Endothelial cell of umbilical vein (primary cell): ENCODE data around the gene NDUFAF8. TPM values are rescaled to one million over a fixed set of nuclear protein-coding genes. Genes with fewer than 3 reads are reported as not detected.

Source experiments
- BruUV-seq: library from RNA; stranded (reverse); fragments of 400-500 nt; replicated peaks from 2 replicates; lab custom pipeline; 2021; lab: Mats Ljungman, UMichigan
- CTCF ChIA-PET: fragments of 300-600, 350-600 bp; sonication (Branson Sonifier 250); formaldehyde crosslinking; loops from one replicate; lab custom pipeline; 2021; ENCODE audit warnings: antibody characterized with exemption, inconsistent platforms; lab: Charles Lee
- POLR2A ChIA-PET: fragments of 300-600, 350-600 bp; sonication (Branson Sonifier 250); formaldehyde crosslinking; loops from one replicate; lab custom pipeline; 2021; ENCODE audit warnings: antibody characterized with exemption, inconsistent platforms; lab: Charles Lee
- DNase-seq: peaks from one replicate; pipeline ENCODE4 v3.0.0-alpha.2; 2011; ENCODE audit warnings: low read depth, low spot score
- FAIRE-seq: peaks from 2 replicates; lab custom pipeline; 2011; peaks lifted over from hg19 to GRCh38; lab: Jason Lieb, UNC
- H2AFZ ChIP-seq: 2 replicates; pipeline ENCODE4 v1.6.0; 2012; ENCODE audit warnings: low read depth, low read length, control low read depth, inconsistent platforms
- H3K27ac ChIP-seq: 2 replicates; pipeline ENCODE4 v1.5.1; 2011; ENCODE audit warnings: low read depth, mild to moderate bottlenecking, control low read depth, low read length, moderate library complexity; ENCODE audit not compliant: insufficient read depth
- H3K27me3 ChIP-seq, 2 experiments: 2 replicates each; pipeline versions ENCODE4 v1.6.0 to v1.6.1; 2011; ENCODE audit warnings: low read length in 2 of 2, mixed read lengths in 1 of 2; ENCODE audit not compliant: control insufficient read depth in 2 of 2, insufficient read depth in 2 of 2
- H3K36me3 ChIP-seq, 2 experiments: 2 replicates in 1 of 2; 3 replicates in 1 of 2; pipeline ENCODE4 v1.5.1; 2011; ENCODE audit warnings: low read length in 2 of 2, mild to moderate bottlenecking in 1 of 2, moderate library complexity in 1 of 2; ENCODE audit not compliant: control insufficient read depth in 2 of 2, insufficient read depth in 2 of 2; ENCODE audit errors: extremely low read depth in 1 of 2
- H3K4me1 ChIP-seq: 3 replicates; pipeline ENCODE4 v1.5.1; 2011; ENCODE audit warnings: mild to moderate bottlenecking, low read length; ENCODE audit not compliant: control insufficient read depth, insufficient read depth; ENCODE audit errors: extremely low read depth
- H3K4me2 ChIP-seq: 2 replicates; pipeline ENCODE4 v1.6.1; 2011; ENCODE audit warnings: low read length, control low read depth, mixed read lengths; ENCODE audit not compliant: insufficient read depth
- H3K4me3 ChIP-seq, 3 experiments: fragments of 200-600 bp in 1 of 3; sonication (generic), shearing (Covaris generic) in 1 of 3; replicated peaks in 1 of 3; 2 replicates each; pipeline ENCODE4 v1.5.1; 2011 to 2016; ENCODE audit warnings: control low read depth in 3 of 3, low read length in 3 of 3, mild to moderate bottlenecking in 2 of 3, inconsistent platforms in 1 of 3, low read depth in 1 of 3, moderate library complexity in 1 of 3; ENCODE audit not compliant: insufficient read depth in 1 of 3
- H3K79me2 ChIP-seq: 2 replicates; pipeline ENCODE4 v1.6.0; 2012; ENCODE audit warnings: low read length, inconsistent platforms; ENCODE audit not compliant: control insufficient read depth, insufficient read depth
- H3K9ac ChIP-seq: replicated peaks from 2 replicates; pipeline ENCODE3; 2011; ENCODE audit warnings: low read length, control low read depth; ENCODE audit not compliant: insufficient read depth; ENCODE audit errors: extremely low read depth
- H3K9me1 ChIP-seq: replicated peaks from 3 replicates; pipeline ENCODE4 v1.6.0; 2011; ENCODE audit warnings: mild to moderate bottlenecking, low read length; ENCODE audit not compliant: control insufficient read depth, insufficient read depth; ENCODE audit errors: extremely low read depth
- H3K9me3 ChIP-seq: replicated peaks from 2 replicates; pipeline ENCODE4 v1.5.1; 2012; ENCODE audit warnings: low read length, inconsistent platforms; ENCODE audit not compliant: control insufficient read depth, insufficient read depth
- H4K20me1 ChIP-seq: replicated peaks from 2 replicates; pipeline ENCODE3; 2011; ENCODE audit warnings: mild to moderate bottlenecking, low read length; ENCODE audit not compliant: control insufficient read depth, insufficient read depth; ENCODE audit errors: extremely low read depth
- CTCF ChIP-seq, 2 donors: IDR thresholded peaks; 1 replicate in 1 of 2; 2 replicates in 1 of 2; pipeline ENCODE4 v1.5.1; 2011; ENCODE audit warnings: low read length in 2 of 2, mild to moderate bottlenecking in 2 of 2, moderate library complexity in 2 of 2, control low read depth in 1 of 2, inconsistent platforms in 1 of 2, low read depth in 1 of 2; ENCODE audit not compliant: insufficient read depth in 1 of 2; ENCODE audit errors: extremely low read depth in 1 of 2
- EZH2 ChIP-seq: IDR thresholded peaks from 2 replicates; pipeline ENCODE4 v1.6.1; 2012; ENCODE audit warnings: borderline replicate concordance, low read depth, mild to moderate bottlenecking, moderate library complexity, low read length, inconsistent platforms; ENCODE audit not compliant: severe bottlenecking
- FOS ChIP-seq: IDR thresholded peaks from 2 replicates; pipeline ENCODE4 v1.6.1; 2011; ENCODE audit warnings: mild to moderate bottlenecking, low read length, moderate library complexity, borderline replicate concordance; ENCODE audit not compliant: insufficient read depth
- GATA2 ChIP-seq: IDR thresholded peaks from 2 replicates; pipeline ENCODE4 v1.7.0; 2011; ENCODE audit warnings: low read depth, mild to moderate bottlenecking, moderate library complexity, mixed read lengths, low read length; ENCODE audit not compliant: insufficient read length, insufficient read depth
- MYC ChIP-seq: IDR thresholded peaks from one replicate; pipeline ENCODE4 v1.6.1; 2011; ENCODE audit warnings: mild to moderate bottlenecking, low read depth, low read length
- POLR2AphosphoS5 ChIP-seq: IDR thresholded peaks from 2 replicates; pipeline ENCODE4 v1.6.1; 2012; ENCODE audit warnings: low read depth, mild to moderate bottlenecking, control low read depth, low read length, moderate library complexity; ENCODE audit not compliant: insufficient read depth
- dilution Hi-C: fragments of 300-500 bp; cut with MboI; formaldehyde crosslinking; loops from one replicate; pipeline ENCODE4 v1.15.0; 2019; ENCODE audit warnings: low sequenced_read_pairs; ENCODE audit not compliant: extremely low pct_ligation_motif_present
- intact Hi-C: fragments of 100-400 bp; cut with micrococcal nuclease; formaldehyde crosslinking; loops from one replicate; pipeline ENCODE4 v1.10.0; 2022
- polyA plus RNA-seq, 4 experiments: library from polyadenylated mRNA; depleted of rRNA in 3 of 4; stranded (reverse) in 3 of 4; unstranded in 1 of 4; fragments of >200 nt; gene quantifications; 2 replicates each; pipeline versions ENCODE4 v1.2.1 to v1.2.3, GENCODE V29; 2011 to 2012; ENCODE audit warnings: missing spikeins in 1 of 4
- total RNA-seq: library from RNA; stranded (reverse); gene quantifications from 2 replicates; pipeline ENCODE4 v1.2.3, GENCODE V29; 2021
- TF ChIP-seq, protein P1 (sequence below): IDR thresholded peaks from 2 replicates; pipeline ENCODE4 v1.6.1; 2011; ENCODE audit not compliant: insufficient read depth, insufficient read length

NDUFAF8 gene
- total and polyA plus RNA-seq, 2 donors (not counting 3 experiments of a cell fraction or from before 2014, with no cell fraction given), result 61.5 to 83.9 TPM

GRCh38 chr17:81251094-81251708 lies 12.1 kb downstream of the NDUFAF8 start:
- no peak overlapping the region for H3K9ac ChIP-seq
- TF ChIP-seq FOS (no peak), EZH2 (no peak), MYC (no peak), POLR2AphosphoS5 (no peak), GATA2 (no peak), CTCF (IDR thresholded peaks at IDR 0.05; ENCODE audit: extremely low read depth in 1 of 2, insufficient read depth in 1 of 2, low read depth in 1 of 2, low read length in 2 of 2) (no peak)
- TF ChIP-seq, protein P1, sequence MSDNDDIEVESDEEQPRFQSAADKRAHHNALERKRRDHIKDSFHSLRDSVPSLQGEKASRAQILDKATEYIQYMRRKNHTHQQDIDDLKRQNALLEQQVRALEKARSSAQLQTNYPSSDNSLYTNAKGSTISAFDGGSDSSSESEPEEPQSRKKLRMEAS, result no peak
- H2AFZ ChIP-seq, result no peak overlapping the region
- ChIA-PET CTCF (interaction anchor here (0.7 kb wide), 1 partner anchor 350 kb away, joined by 3 read pairs; no protein-coding TSS in a partner anchor), POLR2A (no interaction called here)
- no TSS peak for BruUV-seq
- intact Hi-C loops, result loop anchor here (5.0 kb wide), 1 partner anchor 261 kb away; the partner anchor contains the start of gene ACTG1
- H3K4me1 ChIP-seq, result no peaks in the 10 kb centered on the region
- H3K9me3 ChIP-seq, result no peaks in the 10 kb centered on the region
- no peaks in the 10 kb centered on the region for H3K9me1 ChIP-seq
- dilution Hi-C loops, result no loop called here
- no peak overlapping the region for H3K4me3 ChIP-seq
- no peak overlapping the region for H3K27ac ChIP-seq
- DNase-seq (no peak), FAIRE-seq (no peak)
- H3K79me2 ChIP-seq, result no peaks in the 10 kb centered on the region
- H3K27me3 ChIP-seq, result no peaks in the 10 kb centered on the region
- peaks cover 0 to 11% of the 10 kb centered on the region in 2 experiments for H3K36me3 ChIP-seq
- no peak overlapping the region for H3K4me2 ChIP-seq
- H4K20me1 ChIP-seq, result no peaks in the 10 kb centered on the region
